HEK293 (cell line): ENCODE data around the gene NFIX.
A peak's percentile ranks its signal among the peaks of the same experiment; 100 is the strongest.

ENCODE experiments used
- CTCF ChIA-PET: fragments of 350-600 bp; formaldehyde crosslinking; extraction: SDS; loops from one replicate; lab custom pipeline; 2021; ENCODE audit warnings: antibody characterized with exemption; lab: Yijun Ruan, JAX
- POLR2A ChIA-PET: fragments of 300-600 bp; formaldehyde crosslinking; extraction: SDS; loops from one replicate; lab custom pipeline; 2020; ENCODE audit warnings: antibody characterized with exemption, inconsistent platforms; lab: Yijun Ruan, JAX
- H3K27ac ChIP-seq: fragments of 200-500 bp; sonication (Bioruptor generic); 2 replicates; pipeline ENCODE4 v1.5.1; 2014; ENCODE audit warnings: low read depth, low read length, control low read depth, inconsistent platforms; ENCODE audit errors: extremely low read depth
- H3K36me3 ChIP-seq, 2 experiments: fragments of 200-500 bp in 1 of 2; sonication (Bioruptor generic) in 1 of 2; 1 replicate in 1 of 2; 2 replicates in 1 of 2; pipeline ENCODE4 v1.5.1; 2014 to 2017; ENCODE audit warnings: inconsistent platforms in 2 of 2, low read length in 2 of 2; ENCODE audit not compliant: control insufficient read depth in 2 of 2, insufficient read depth in 1 of 2
- H3K4me1 ChIP-seq: fragments of 200-500 bp; sonication (Bioruptor generic); 2 replicates; pipeline ENCODE4 v1.5.1; 2014; ENCODE audit warnings: mild to moderate bottlenecking, low read length, inconsistent platforms; ENCODE audit not compliant: control insufficient read depth, insufficient read depth
- H3K4me3 ChIP-seq: 2 replicates; pipeline ENCODE4 v1.5.1; 2011; ENCODE audit warnings: low read depth, mild to moderate bottlenecking, control low read depth, low read length, moderate library complexity
- H3K9me3 ChIP-seq: fragments of 200-500 bp; sonication (Bioruptor generic); 2 replicates; pipeline ENCODE4 v1.5.1; 2014; ENCODE audit warnings: low read depth, low read length, inconsistent platforms; ENCODE audit not compliant: control insufficient read depth, insufficient read depth
- EGR2 ChIP-seq: fragments of 450-650 bp; formaldehyde crosslinking; IDR thresholded peaks from 2 replicates; pipeline ENCODE4 v1.5.1; 2016; ENCODE audit warnings: low read depth, missing biosample characterization, missing genetic modification characterization
- ZBTB26 ChIP-seq: fragments of 450-650 bp; formaldehyde crosslinking; optimal IDR thresholded peaks from 2 replicates; pipeline ENCODE3; 2016; ENCODE audit warnings: missing biosample characterization, mild to moderate bottlenecking, missing genetic modification characterization
- ZNF140 ChIP-seq: fragments of 450-650 bp; formaldehyde crosslinking; IDR thresholded peaks from 2 replicates; pipeline ENCODE4 v1.5.1; 2016; ENCODE audit warnings: missing biosample characterization, missing genetic modification characterization
- ZNF37A ChIP-seq: fragments of 450-650 bp; IDR thresholded peaks from 2 replicates; pipeline ENCODE4 v1.5.1; 2018; ENCODE audit warnings: missing biosample characterization, missing genetic modification characterization
- ZNF423 ChIP-seq: fragments of 450-650 bp; formaldehyde crosslinking; IDR thresholded peaks from 2 replicates; pipeline ENCODE4 v1.5.1; 2016; ENCODE audit warnings: missing biosample characterization, missing genetic modification characterization
- ZNF521 ChIP-seq: fragments of 450-650 bp; formaldehyde crosslinking; IDR thresholded peaks from 2 replicates; pipeline ENCODE4 v1.5.1; 2017; ENCODE audit warnings: missing biosample characterization, mild to moderate bottlenecking, missing genetic modification characterization
- ZNF529 ChIP-seq: fragments of 450-650 bp; formaldehyde crosslinking; IDR thresholded peaks from 2 replicates; pipeline ENCODE4 v1.5.1; 2017; ENCODE audit warnings: missing genetic modification characterization, missing biosample characterization; ENCODE audit not compliant: insufficient replicate concordance
- ZNF560 ChIP-seq: fragments of 450-650 bp; formaldehyde crosslinking; IDR thresholded peaks from 2 replicates; pipeline ENCODE4 v1.5.1; 2017; ENCODE audit warnings: missing biosample characterization, missing genetic modification characterization, borderline replicate concordance
- ZNF645 ChIP-seq: fragments of 450-650 bp; formaldehyde crosslinking; IDR thresholded peaks from 2 replicates; pipeline ENCODE4; 2016; ENCODE audit warnings: missing biosample characterization, missing genetic modification characterization
- ZSCAN5A ChIP-seq: fragments of 450-650 bp; formaldehyde crosslinking; IDR thresholded peaks from 2 replicates; pipeline ENCODE4 v1.5.1; 2016; ENCODE audit warnings: missing biosample characterization, missing genetic modification characterization
- TF ChIP-seq, protein P1 (sequence below): fragments of 450-650 bp; formaldehyde crosslinking; IDR thresholded peaks from 2 replicates; pipeline ENCODE4 v1.5.1; 2016; ENCODE audit warnings: missing biosample characterization, missing genetic modification characterization

The NFIX gene

DNA sequence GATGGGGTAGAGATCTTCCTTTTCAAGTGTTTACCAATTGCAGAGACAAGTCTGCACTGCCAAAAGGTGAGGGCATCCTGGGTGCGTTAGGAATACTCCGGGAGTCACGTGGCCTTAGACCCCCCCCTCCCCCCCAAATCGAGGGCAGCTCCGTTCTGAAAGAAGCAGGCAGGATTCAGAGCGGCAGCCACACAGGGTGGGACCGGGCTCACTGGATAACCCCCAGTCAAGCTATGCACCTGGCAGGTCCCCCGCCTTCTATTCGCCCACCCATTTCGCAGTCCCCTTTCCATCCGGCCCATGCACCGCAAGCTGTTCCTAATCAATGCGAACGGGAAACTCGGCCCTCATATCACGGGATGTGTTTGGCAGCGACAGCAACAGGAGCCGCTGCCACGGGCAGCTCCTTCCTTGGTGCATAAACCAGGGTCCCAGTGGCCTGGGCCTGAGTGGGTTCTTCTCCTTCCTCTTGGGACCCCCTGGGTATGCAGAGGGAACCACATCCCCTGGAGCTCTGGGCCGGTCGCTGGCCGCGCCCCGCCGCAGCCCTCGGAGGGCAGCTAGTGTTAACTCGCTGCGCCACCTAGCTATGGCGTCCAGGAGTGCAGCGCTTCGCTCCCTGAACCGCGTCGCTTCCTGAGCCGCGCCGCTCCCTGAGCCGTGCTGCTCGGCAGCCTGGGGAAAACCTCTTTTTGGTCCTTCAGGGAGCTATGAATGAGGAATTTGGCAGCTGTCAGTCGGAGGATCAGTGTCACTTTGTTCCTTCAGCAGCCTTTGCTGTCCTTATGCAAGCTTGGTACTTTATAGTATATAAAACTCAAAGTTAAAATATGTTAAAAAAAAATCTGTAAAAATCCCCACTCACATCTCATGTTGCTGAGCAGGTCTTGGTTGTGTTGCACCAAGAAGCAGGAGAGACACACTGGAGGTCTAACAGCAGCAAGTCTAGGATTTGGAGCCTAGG lies 66.0 kb downstream of the NFIX start (continued):
- TF ChIP-seq ZBTB26 (tag by site-specific recombination) (peak; percentile 31), ZNF140 (tag by site-specific recombination) (no peak)
- TF ChIP-seq, protein P1, sequence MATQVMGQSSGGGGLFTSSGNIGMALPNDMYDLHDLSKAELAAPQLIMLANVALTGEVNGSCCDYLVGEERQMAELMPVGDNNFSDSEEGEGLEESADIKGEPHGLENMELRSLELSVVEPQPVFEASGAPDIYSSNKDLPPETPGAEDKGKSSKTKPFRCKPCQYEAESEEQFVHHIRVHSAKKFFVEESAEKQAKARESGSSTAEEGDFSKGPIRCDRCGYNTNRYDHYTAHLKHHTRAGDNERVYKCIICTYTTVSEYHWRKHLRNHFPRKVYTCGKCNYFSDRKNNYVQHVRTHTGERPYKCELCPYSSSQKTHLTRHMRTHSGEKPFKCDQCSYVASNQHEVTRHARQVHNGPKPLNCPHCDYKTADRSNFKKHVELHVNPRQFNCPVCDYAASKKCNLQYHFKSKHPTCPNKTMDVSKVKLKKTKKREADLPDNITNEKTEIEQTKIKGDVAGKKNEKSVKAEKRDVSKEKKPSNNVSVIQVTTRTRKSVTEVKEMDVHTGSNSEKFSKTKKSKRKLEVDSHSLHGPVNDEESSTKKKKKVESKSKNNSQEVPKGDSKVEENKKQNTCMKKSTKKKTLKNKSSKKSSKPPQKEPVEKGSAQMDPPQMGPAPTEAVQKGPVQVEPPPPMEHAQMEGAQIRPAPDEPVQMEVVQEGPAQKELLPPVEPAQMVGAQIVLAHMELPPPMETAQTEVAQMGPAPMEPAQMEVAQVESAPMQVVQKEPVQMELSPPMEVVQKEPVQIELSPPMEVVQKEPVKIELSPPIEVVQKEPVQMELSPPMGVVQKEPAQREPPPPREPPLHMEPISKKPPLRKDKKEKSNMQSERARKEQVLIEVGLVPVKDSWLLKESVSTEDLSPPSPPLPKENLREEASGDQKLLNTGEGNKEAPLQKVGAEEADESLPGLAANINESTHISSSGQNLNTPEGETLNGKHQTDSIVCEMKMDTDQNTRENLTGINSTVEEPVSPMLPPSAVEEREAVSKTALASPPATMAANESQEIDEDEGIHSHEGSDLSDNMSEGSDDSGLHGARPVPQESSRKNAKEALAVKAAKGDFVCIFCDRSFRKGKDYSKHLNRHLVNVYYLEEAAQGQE (tag by site-specific recombination) = 0 out of 2 replicates have a peak, but pooled peaks have one; percentile 9

GRCh38 chr19:13062317-13062716 lies 67.0 kb downstream of the NFIX start:
- no peak overlapping the region for H3K27ac ChIP-seq
- TF ChIP-seq ZNF423 (no peak), EGR2 (tag by site-specific recombination) (peak; percentile 47; the same call in 1 of the 2 replicates), ZNF37A (tag by site-specific recombination) (no peak), ZNF645 (no peak)
- TF ChIP-seq, all 188 proteins: peak for 1
- peaks cover 17% of the 10 kb centered on the region for H3K4me1 ChIP-seq
- no peaks in the 10 kb centered on the region for H3K9me3 ChIP-seq
- H3K4me3 ChIP-seq = no peak overlapping the region
- CTCF ChIA-PET = interaction anchor here (0.6 to 15.8 kb wide), 18 partner anchors 11 to 550 kb away, joined by 3 to 247 read pairs (median 27); no protein-coding TSS in a partner anchor
- POLR2A ChIA-PET = interaction anchor here (2.0 kb wide), 1 partner anchor 91 kb away, joined by 4 read pairs; no protein-coding TSS in a partner anchor
- no peaks in the 10 kb centered on the region for H3K36me3 ChIP-seq

DNA sequence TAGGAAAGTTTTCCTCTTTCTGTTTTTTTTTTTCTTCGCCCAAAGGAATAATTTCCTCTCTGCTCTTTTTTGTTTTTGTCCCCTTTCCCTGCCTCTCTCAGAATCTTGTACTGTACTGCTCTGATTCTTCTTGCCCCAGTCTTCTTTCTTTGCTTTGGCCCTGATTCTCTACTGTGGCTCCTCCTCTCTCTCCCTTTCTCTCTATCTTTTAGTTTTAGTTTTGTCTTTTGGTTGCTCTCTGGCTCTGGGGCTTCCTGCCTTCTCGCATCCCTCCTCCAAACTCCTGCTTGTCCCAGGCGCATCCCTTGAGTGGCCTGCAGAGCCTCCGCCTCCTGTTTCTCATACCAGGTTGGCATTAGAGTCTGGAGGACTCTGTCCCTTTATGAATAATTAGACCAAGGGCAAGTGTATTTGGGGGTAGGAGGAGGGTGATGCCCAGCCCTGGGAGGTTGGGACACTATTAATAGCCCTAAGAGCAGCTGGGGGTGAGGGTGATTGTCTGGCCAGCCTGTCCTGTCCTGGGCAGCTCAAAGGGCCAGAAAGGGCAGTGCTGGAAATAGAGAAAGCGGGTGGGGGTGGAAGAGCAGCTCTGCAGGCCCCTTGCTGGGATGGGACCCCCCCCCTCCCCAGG lies 68.3 kb downstream of the NFIX start:
- POLR2A ChIA-PET = interaction anchor here (0.7 kb wide), 1 partner anchor 10 kb away, joined by 4 read pairs; no protein-coding TSS in a partner anchor
- CTCF ChIA-PET = interaction anchor here (1.2 to 15.8 kb wide), 7 partner anchors 9 to 98 kb away, joined by 3 to 247 read pairs (median 57); no protein-coding TSS in a partner anchor
- H3K4me3 ChIP-seq = no peak overlapping the region
- peaks cover 10% of the 10 kb centered on the region; the same call in 1 of the 2 replicates for H3K4me1 ChIP-seq
- no peaks in the 10 kb centered on the region for H3K9me3 ChIP-seq
- TF ChIP-seq ZSCAN5A = no peak
- TF ChIP-seq ZNF560 (tag by site-specific recombination) = no peak
- no peak for TF ChIP-seq ZNF521 (tag by site-specific recombination)
- TF ChIP-seq ZNF529 (tag by site-specific recombination) = no peak
- no peaks in the 10 kb centered on the region for H3K36me3 ChIP-seq
- no peak overlapping the region for H3K27ac ChIP-seq
